ENCODE measurements around the gene HAAO.

DNA sequence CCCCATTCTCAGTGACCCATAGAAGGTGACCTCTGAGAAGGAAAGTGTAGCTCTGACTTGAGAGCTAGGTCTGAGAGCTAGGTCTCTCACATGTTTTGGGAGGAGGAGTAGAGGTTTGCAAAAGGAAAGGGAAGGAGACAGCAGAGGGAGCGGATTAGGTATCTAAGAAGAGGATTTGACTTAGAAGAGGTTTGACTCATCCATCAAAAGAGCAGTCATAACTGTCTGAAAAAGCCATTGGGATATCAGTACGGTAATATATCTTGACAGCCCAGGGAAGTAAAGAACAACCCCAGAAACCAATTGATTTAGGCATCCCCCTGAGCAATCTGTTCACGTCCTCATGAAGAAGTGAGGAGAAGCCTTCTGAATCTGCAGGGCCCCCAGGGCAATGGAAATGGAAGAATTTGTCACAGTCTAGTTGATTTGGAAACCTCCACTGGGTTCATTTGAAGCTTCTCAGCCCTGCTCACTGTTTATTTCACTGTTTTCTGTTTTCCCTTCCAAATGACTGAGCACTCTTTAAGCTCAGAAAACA, 47.8 kb downstream of the HAAO start:
- TF ChIP-seq CTCF (IDR thresholded peaks at IDR 0.05) (no peak), POLR2A (IDR thresholded peaks at IDR 0.05) (no peak)

All from right lobe of liver (tissue), 4 donors.